Kidney (tissue), 14 donors: ENCODE results near the gene DNAJB2. TPM values are rescaled to one million over a fixed set of nuclear protein-coding genes. Genes with fewer than 3 reads are reported as not detected.
A peak's percentile ranks its signal among the peaks of the same experiment; 100 is the strongest.

Source experiments
- DNase-seq, 5 donors: peaks; one replicate each; pipeline ENCODE4 v3.0.0-alpha.2; 2013 to 2020
- FAIRE-seq: peaks from 2 replicates; lab custom pipeline; 2012; peaks lifted over from hg19 to GRCh38; lab: Jason Lieb, UNC
- H3K27ac ChIP-seq, 2 donors: one replicate each; pipeline ENCODE4 v1.7.0; 2013; ENCODE audit warnings: low read depth in 2 of 2, low read length in 2 of 2, inconsistent platforms in 1 of 2
- H3K27me3 ChIP-seq: one replicate; pipeline ENCODE4 v1.7.1; 2013; ENCODE audit warnings: low read length, inconsistent platforms; ENCODE audit not compliant: control insufficient read depth, insufficient read depth
- H3K36me3 ChIP-seq, 3 donors: one replicate each; pipeline versions ENCODE4 v1.7.0 to v1.7.1; 2013; ENCODE audit warnings: low read length in 3 of 3, control low read depth in 1 of 3, inconsistent platforms in 1 of 3; ENCODE audit not compliant: insufficient read depth in 3 of 3, control insufficient read depth in 2 of 3
- H3K4me1 ChIP-seq, 3 donors: one replicate each; pipeline versions ENCODE4 v1.7.0 to v1.7.1; 2013; ENCODE audit warnings: low read length in 3 of 3, inconsistent platforms in 1 of 3, low read depth in 1 of 3; ENCODE audit not compliant: control insufficient read depth in 2 of 3, insufficient read depth in 2 of 3
- H3K4me3 ChIP-seq, 3 donors: one replicate each; pipeline versions ENCODE4 v1.7.0 to v1.8.1; 2013; ENCODE audit warnings: low read length in 3 of 3, control low read depth in 1 of 3, inconsistent platforms in 1 of 3
- H3K9ac ChIP-seq, 3 donors: one replicate each; pipeline versions ENCODE4 v1.7.0 to v1.7.1; 2013; ENCODE audit warnings: low read length in 3 of 3, control low read depth in 1 of 3, inconsistent platforms in 1 of 3
- H3K9me3 ChIP-seq, 3 donors: one replicate each; pipeline versions ENCODE4 v1.7.0 to v1.7.1; 2013; ENCODE audit warnings: low read length in 3 of 3, control low read depth in 1 of 3, inconsistent platforms in 1 of 3; ENCODE audit not compliant: control insufficient read depth in 2 of 3, insufficient read depth in 1 of 3
- CTCF ChIP-seq: IDR thresholded peaks from 3 replicates; pipeline ENCODE4 v1.5.1; 2012; ENCODE audit warnings: mild to moderate bottlenecking, moderate library complexity, borderline replicate concordance; ENCODE audit not compliant: insufficient read depth; ENCODE audit errors: extremely low read depth
- intact Hi-C: fragments of 100-400 bp; cut with DNase I; formaldehyde crosslinking; loops from one replicate; pipeline ENCODE4 v1.11.1; 2022
- polyA plus RNA-seq: library from polyadenylated mRNA; stranded (reverse); fragments of 350-450 nt; fragmentation: Illumina TruSeq; extraction: RNeasy Lipid Tissue Mini Kit (QIAGEN cat#74804); gene quantifications from one replicate; pipeline ENCODE4 v1.2.3, GENCODE V29; 2014; ENCODE audit warnings: low read depth, low replicate concordance; ENCODE audit not compliant: insufficient read depth
- total RNA-seq: library from RNA; stranded (reverse); fragmentation: NEBNext Ultra II Directional; extraction: Animal tissue kit (Norgen Biotek cat#: 25700); gene quantifications from one replicate; pipeline ENCODE4 v1.2.1, GENCODE V29; 2021
- donor health status: control.
- donor health status: control.
- donor health status: control.
- donor health status: control.
- donor health status: control.
- donor health status: DM: yes; HTN: yes; CAD: no.
- donor health status: Normal renal cell carcinoma (clear cell type).

DNAJB2 gene
- total and polyA plus RNA-seq, 2 donors from 2014 or later: 94.3 to 128 TPM

- Histone ChIP-seq H3K36me3 (no peaks in the 10 kb centered on the region), H3K27ac (no peak overlapping the region), H3K4me1 (no peaks in the 10 kb centered on the region), H3K4me3 (no peak overlapping the region), H3K9ac (no peak overlapping the region), H3K9me3 (no peaks in the 10 kb centered on the region), H3K27me3 (no peaks in the 10 kb centered on the region)
- no peak for FAIRE-seq
- peak in 1 of 5 donors; percentile 9 for DNase-seq
- intact Hi-C loops: no loop called here
- no peak for TF ChIP-seq CTCF
Observed at GRCh38 chr2:219261024-219261855, 17.9 kb upstream of the DNAJB2 start.

- Histone ChIP-seq H3K4me3 (no peak overlapping the region), H3K27me3 (no peaks in the 10 kb centered on the region), H3K27ac (no peak overlapping the region), H3K9ac (no peak overlapping the region), H3K36me3 (no peaks in the 10 kb centered on the region), H3K9me3 (no peaks in the 10 kb centered on the region), H3K4me1 (peaks cover 0 to 5% (median 2%) of the 10 kb centered on the region in 3 donors)
- DNase-seq (peak in 1 of 5 donors; percentile 46), FAIRE-seq (no peak)
- intact Hi-C loops: no loop called here
- TF ChIP-seq CTCF: no peak
Observed at GRCh38 chr2:219266232-219266631, 12.9 kb upstream of the DNAJB2 start.

- Histone ChIP-seq H3K9ac (no peak overlapping the region), H3K9me3 (no peaks in the 10 kb centered on the region), H3K27ac (no peak overlapping the region), H3K27me3 (no peaks in the 10 kb centered on the region), H3K4me3 (no peak overlapping the region), H3K4me1 (peaks cover 0 to 5% (median 2%) of the 10 kb centered on the region in 3 donors), H3K36me3 (no peaks in the 10 kb centered on the region)
- FAIRE-seq (no peak), DNase-seq (no peak)
- TF ChIP-seq CTCF: no peak
- intact Hi-C loops: no loop called here
Observed at GRCh38 chr2:219266886-219267285, 12.3 kb upstream of the DNAJB2 start.
